ENCODE measurements around the gene SLC24A3.

SLC24A3 gene

GRCh38 chr20:19713822-19714578, 501.6 kb downstream of the SLC24A3 start:
- no peak for DNase-seq (ENCODE audit: low read depth in 2 of 2)

- no peak for DNase-seq (ENCODE audit: low read depth in 2 of 2)
These were observed 502.1 kb downstream of the SLC24A3 start for GRCh38 chr20:19714579-19714840.

GRCh38 chr20:19715986-19716385, 503.5 kb downstream of the SLC24A3 start:
- DNase-seq (ENCODE audit: low read depth in 2 of 2): no peak

- no peak for DNase-seq (ENCODE audit: low read depth in 2 of 2)
These were observed 506.4 kb downstream of the SLC24A3 start for GRCh38 chr20:19718880-19719279.

- no peak for DNase-seq (ENCODE audit: low read depth in 2 of 2)
These were observed 508.5 kb downstream of the SLC24A3 start for GRCh38 chr20:19720991-19721390.

- no peak for DNase-seq (ENCODE audit: low read depth in 2 of 2)
These were observed 510.6 kb downstream of the SLC24A3 start for GRCh38 chr20:19723051-19723450.

- no peak for DNase-seq (ENCODE audit: low read depth in 2 of 2)
These were observed 511.5 kb downstream of the SLC24A3 start for GRCh38 chr20:19723813-19724430.

- DNase-seq (ENCODE audit: low read depth in 2 of 2): no peak
These were observed 512.9 kb downstream of the SLC24A3 start for GRCh38 chr20:19725373-19725772.

- no peak for DNase-seq (ENCODE audit: low read depth in 2 of 2)
These were observed 513.5 kb downstream of the SLC24A3 start for GRCh38 chr20:19725814-19726525.

- no peak for DNase-seq (ENCODE audit: low read depth in 2 of 2)
These were observed 514.9 kb downstream of the SLC24A3 start for GRCh38 chr20:19727251-19727847.

- DNase-seq (ENCODE audit: low read depth in 2 of 2): no peak
These were observed 517.2 kb downstream of the SLC24A3 start for GRCh38 chr20:19729672-19730071.

GRCh38 chr20:19730706-19731105, 518.3 kb downstream of the SLC24A3 start:
- DNase-seq (ENCODE audit: low read depth in 2 of 2): no peak

GRCh38 chr20:19734811-19735210, 522.4 kb downstream of the SLC24A3 start:
- DNase-seq (ENCODE audit: low read depth in 2 of 2): no peak

- DNase-seq (ENCODE audit: low read depth in 2 of 2): no peak
These were observed 523.0 kb downstream of the SLC24A3 start for GRCh38 chr20:19735446-19735845.

GRCh38 chr20:19737025-19737424, 524.6 kb downstream of the SLC24A3 start:
- DNase-seq (ENCODE audit: low read depth in 2 of 2): no peak

GRCh38 chr20:19738951-19739350, 526.5 kb downstream of the SLC24A3 start:
- no peak for DNase-seq (ENCODE audit: low read depth in 2 of 2)

GRCh38 chr20:19739351-19739750, 526.9 kb downstream of the SLC24A3 start:
- DNase-seq (ENCODE audit: low read depth in 2 of 2): no peak

GRCh38 chr20:19740512-19740911, 528.1 kb downstream of the SLC24A3 start:
- no peak for DNase-seq (ENCODE audit: low read depth in 2 of 2)

- DNase-seq (ENCODE audit: low read depth in 2 of 2): no peak
These were observed 529.5 kb downstream of the SLC24A3 start for GRCh38 chr20:19741924-19742323.

GRCh38 chr20:19742974-19743639, 530.7 kb downstream of the SLC24A3 start:
- no peak for DNase-seq (ENCODE audit: low read depth in 2 of 2)

- no peak for DNase-seq (ENCODE audit: low read depth in 2 of 2)
These were observed 531.2 kb downstream of the SLC24A3 start for GRCh38 chr20:19743640-19743995.

- DNase-seq (ENCODE audit: low read depth in 2 of 2): no peak
These were observed 532.7 kb downstream of the SLC24A3 start for GRCh38 chr20:19745106-19745505.

All from stimulated activated CD4-positive, alpha-beta T cell treated with anti-CD3 and anti-CD28 coated beads, Interleukin-1b, Interleukin-23, amount 100 ng/mL, for 4 hours (primary cell).